Activated T-cell treated with anti-CD3 and anti-CD28 coated beads, Interleukin-2, amount 50 U/mL, for 24 hours (primary cell): ENCODE data around the gene FARS2.
"Not testable (repeated sequence)": the region's sequence is repeated elsewhere in the genome, so short reads cannot be mapped to it uniquely, and the experiment has no call there.

ENCODE experiments used
- DNase-seq: peaks from one replicate; pipeline ENCODE4 v3.0.0-alpha.2; 2020
- H3K27ac Mint-ChIP-seq: 2 replicates; pipeline ENCODE4 v1.8.0; 2020; ENCODE audit warnings: mild to moderate bottlenecking, mixed read lengths
- H3K27me3 Mint-ChIP-seq: 2 replicates; pipeline ENCODE4 v1.8.0; 2020; ENCODE audit warnings: mixed read lengths
- H3K36me3 Mint-ChIP-seq: 2 replicates; pipeline ENCODE4 v1.8.0; 2020; ENCODE audit warnings: low read depth, mixed read lengths
- H3K4me1 Mint-ChIP-seq: 2 replicates; pipeline ENCODE4 v1.8.0; 2020; ENCODE audit warnings: low read depth, mixed read lengths
- H3K4me3 Mint-ChIP-seq: 2 replicates; pipeline ENCODE4 v1.8.0; 2020; ENCODE audit warnings: mild to moderate bottlenecking, moderate library complexity, mixed read lengths
- H3K9me3 Mint-ChIP-seq: 2 replicates; pipeline ENCODE4 v1.8.0; 2020; ENCODE audit warnings: mixed read lengths

Gene FARS2

DNA sequence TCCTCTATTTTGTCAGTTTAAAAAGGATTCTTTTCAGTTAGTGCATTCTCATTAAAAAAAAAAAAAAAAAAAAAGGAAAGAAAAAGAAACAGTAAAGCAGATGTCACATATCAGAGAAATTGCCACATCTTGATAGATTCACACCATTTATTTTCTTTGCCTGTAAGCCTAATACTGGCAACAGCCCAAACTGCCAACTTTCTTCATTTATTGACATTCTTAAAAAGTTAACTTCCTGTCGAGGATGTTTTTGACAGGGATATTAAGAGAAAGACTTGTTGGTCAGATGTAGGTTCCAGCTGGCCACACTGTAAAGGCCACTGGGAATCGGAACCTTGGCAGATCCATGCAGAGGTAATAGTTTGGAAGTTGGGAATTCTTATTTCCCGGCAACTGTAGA lies 412.8 kb downstream of the FARS2 start:
- Mint-ChIP-seq H3K36me3 (peaks cover 9% of the 10 kb centered on the region), H3K4me1 (peaks cover 34% of the 10 kb centered on the region), H3K27me3 (no peaks in the 10 kb centered on the region), H3K27ac (no peak overlapping the region), H3K9me3 (no peaks in the 10 kb centered on the region), H3K4me3 (no peak overlapping the region)
- no peak for DNase-seq

- H3K4me1 Mint-ChIP-seq = peaks cover 35% of the 10 kb centered on the region
- H3K27ac Mint-ChIP-seq = no peak overlapping the region
- peaks cover 9% of the 10 kb centered on the region for H3K36me3 Mint-ChIP-seq
- H3K4me3 Mint-ChIP-seq = no peak overlapping the region
- H3K27me3 Mint-ChIP-seq = no peaks in the 10 kb centered on the region
- H3K9me3 Mint-ChIP-seq = no peaks in the 10 kb centered on the region
- no peak for DNase-seq
Observed at GRCh38 chr6:5674721-5675120, 413.4 kb downstream of the FARS2 start.

- Mint-ChIP-seq H3K36me3 (peaks cover 5% of the 10 kb centered on the region), H3K4me3 (no peak overlapping the region), H3K27ac (no peak overlapping the region), H3K27me3 (no peaks in the 10 kb centered on the region), H3K4me1 (peaks cover 28% of the 10 kb centered on the region), H3K9me3 (no peaks in the 10 kb centered on the region)
- DNase-seq = no peak
Observed at GRCh38 chr6:5676701-5677100, 415.4 kb downstream of the FARS2 start.

GRCh38 chr6:5677219-5678000 lies 416.1 kb downstream of the FARS2 start:
- H3K4me1 Mint-ChIP-seq = peaks cover 26% of the 10 kb centered on the region
- DNase-seq = no peak
- H3K27me3 Mint-ChIP-seq = no peaks in the 10 kb centered on the region
- H3K9me3 Mint-ChIP-seq = no peaks in the 10 kb centered on the region
- H3K4me3 Mint-ChIP-seq = no peak overlapping the region
- peaks cover 3% of the 10 kb centered on the region for H3K36me3 Mint-ChIP-seq
- no peak overlapping the region for H3K27ac Mint-ChIP-seq

- Mint-ChIP-seq H3K4me3 (no peak overlapping the region), H3K36me3 (peaks cover 13% of the 10 kb centered on the region), H3K27me3 (no peaks in the 10 kb centered on the region), H3K4me1 (peaks cover 22% of the 10 kb centered on the region), H3K9me3 (no peaks in the 10 kb centered on the region), H3K27ac (no peak overlapping the region)
- DNase-seq = no peak
Observed at GRCh38 chr6:5679270-5679669, 418.0 kb downstream of the FARS2 start.

DNA sequence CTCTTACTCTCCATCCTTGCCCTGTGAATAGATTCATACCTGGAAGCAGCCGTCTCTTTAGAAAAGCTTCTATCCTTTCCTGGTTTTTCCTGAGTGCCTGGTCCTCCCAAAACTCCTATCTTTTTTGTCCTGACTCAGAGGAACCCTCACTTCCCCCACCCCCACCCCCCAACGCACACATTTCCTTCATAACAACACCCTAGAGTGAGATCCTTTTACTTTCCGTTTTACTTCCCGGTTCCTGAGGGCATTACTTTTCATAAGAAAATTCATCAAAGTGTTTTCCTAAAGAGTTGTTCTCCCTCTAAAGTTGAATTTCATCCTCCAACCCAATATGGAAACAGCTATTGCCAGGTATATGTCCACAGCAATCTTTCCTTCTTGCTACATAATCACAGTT lies 418.4 kb downstream of the FARS2 start:
- no peak for DNase-seq
- no peak overlapping the region for H3K27ac Mint-ChIP-seq
- H3K4me1 Mint-ChIP-seq = peaks cover 22% of the 10 kb centered on the region
- H3K4me3 Mint-ChIP-seq = no peak overlapping the region
- no peaks in the 10 kb centered on the region for H3K27me3 Mint-ChIP-seq
- no peaks in the 10 kb centered on the region for H3K9me3 Mint-ChIP-seq
- peaks cover 18% of the 10 kb centered on the region for H3K36me3 Mint-ChIP-seq

DNA sequence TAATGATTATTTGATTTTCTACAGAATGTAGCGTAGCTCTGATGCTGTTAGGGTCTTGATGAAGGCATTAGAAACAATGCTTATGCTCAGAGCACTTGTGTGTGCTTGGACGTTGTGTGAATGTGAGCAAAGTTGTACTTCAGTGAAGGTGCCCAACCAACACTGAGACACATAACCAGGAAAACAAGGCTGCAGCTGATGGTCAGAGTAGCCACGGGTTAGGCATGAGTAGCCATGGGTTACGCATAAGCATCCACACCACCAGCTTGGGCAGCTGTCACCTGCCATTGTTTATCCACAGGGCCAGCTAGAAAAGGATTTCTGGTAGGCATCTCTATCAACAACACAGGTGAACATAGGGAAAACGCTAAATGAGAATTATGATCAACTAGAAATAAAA lies 418.8 kb downstream of the FARS2 start:
- Mint-ChIP-seq H3K27me3 (no peaks in the 10 kb centered on the region), H3K27ac (no peak overlapping the region)

DNA sequence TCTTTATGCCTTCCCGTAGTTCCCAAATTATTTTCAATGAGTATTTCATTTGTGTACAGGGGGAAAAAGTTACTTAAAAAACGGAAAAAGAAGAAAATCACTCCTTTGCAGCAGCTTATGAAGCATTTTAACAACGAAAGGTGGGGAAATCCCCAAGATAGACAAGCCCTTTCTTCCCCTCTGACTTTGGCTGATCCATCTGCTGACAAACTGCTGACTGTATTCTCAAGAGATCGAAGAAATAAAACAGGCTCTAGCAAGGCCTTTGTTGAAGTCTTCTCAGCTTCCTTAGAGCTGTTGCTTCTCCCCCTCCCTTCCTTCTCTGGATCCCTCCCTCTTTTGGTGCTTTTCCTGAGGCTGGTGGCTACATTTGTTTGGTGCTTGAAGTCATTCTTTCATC lies 420.2 kb downstream of the FARS2 start:
- Mint-ChIP-seq H3K27me3 (no peaks in the 10 kb centered on the region), H3K27ac (peak overlapping the region; percentile 35), H3K36me3 (peaks cover 26% of the 10 kb centered on the region), H3K4me1 (peaks cover 22% of the 10 kb centered on the region), H3K4me3 (no peak overlapping the region), H3K9me3 (no peaks in the 10 kb centered on the region)
- no peak for DNase-seq

More for the DNA sequence above, 418.8 kb downstream of the FARS2 start:
- Mint-ChIP-seq H3K36me3 (peaks cover 18% of the 10 kb centered on the region), H3K9me3 (no peaks in the 10 kb centered on the region), H3K4me1 (peaks cover 22% of the 10 kb centered on the region), H3K4me3 (no peak overlapping the region)
- no peak for DNase-seq

DNA sequence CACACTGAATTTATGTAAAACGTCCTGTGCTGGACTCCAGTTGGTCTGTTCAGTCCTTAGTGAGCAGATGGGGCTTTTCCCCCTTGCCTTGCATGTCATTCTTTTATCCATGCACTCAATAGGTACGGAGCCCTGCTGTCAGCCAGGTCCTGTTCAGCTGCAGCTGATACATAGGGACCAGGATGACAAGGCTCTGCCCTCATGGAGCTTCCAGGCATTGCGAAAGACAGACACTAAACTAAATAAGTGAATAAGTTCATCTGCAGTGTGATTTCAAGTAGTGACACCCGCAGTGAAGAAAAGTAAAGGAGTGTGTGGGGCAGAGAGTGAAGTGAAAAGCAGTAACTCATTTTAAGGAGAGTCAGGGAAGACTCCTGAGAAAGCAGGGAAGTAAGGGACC lies 421.2 kb downstream of the FARS2 start:
- H3K9me3 Mint-ChIP-seq = no peaks in the 10 kb centered on the region
- peaks cover 22% of the 10 kb centered on the region for H3K4me1 Mint-ChIP-seq
- no peak overlapping the region for H3K4me3 Mint-ChIP-seq
- H3K36me3 Mint-ChIP-seq = peaks cover 28% of the 10 kb centered on the region
- H3K27me3 Mint-ChIP-seq = no peaks in the 10 kb centered on the region
- no peak overlapping the region for H3K27ac Mint-ChIP-seq
- DNase-seq = no peak

- H3K27me3 Mint-ChIP-seq, DNase-seq, H3K9me3 Mint-ChIP-seq, H3K27ac Mint-ChIP-seq, H3K4me3 Mint-ChIP-seq: not testable (repeated sequence)
- Mint-ChIP-seq H3K4me1 (peaks cover 22% of the 10 kb centered on the region), H3K36me3 (peaks cover 33% of the 10 kb centered on the region)
Observed at GRCh38 chr6:5683747-5684146, 422.4 kb downstream of the FARS2 start.

GRCh38 chr6:5684320-5685053 lies 423.2 kb downstream of the FARS2 start:
- Mint-ChIP-seq H3K36me3 (peaks cover 33% of the 10 kb centered on the region), H3K27ac (no peak overlapping the region), H3K27me3 (no peaks in the 10 kb centered on the region), H3K4me3 (no peak overlapping the region), H3K9me3 (no peaks in the 10 kb centered on the region), H3K4me1 (peaks cover 17% of the 10 kb centered on the region)
- DNase-seq = no peak

- H3K27me3 Mint-ChIP-seq = no peaks in the 10 kb centered on the region
- H3K9me3 Mint-ChIP-seq = peaks cover 4% of the 10 kb centered on the region
- DNase-seq = no peak
- H3K4me1 Mint-ChIP-seq = peaks cover 15% of the 10 kb centered on the region
- no peak overlapping the region for H3K4me3 Mint-ChIP-seq
- no peak overlapping the region for H3K27ac Mint-ChIP-seq
- peaks cover 20% of the 10 kb centered on the region for H3K36me3 Mint-ChIP-seq
Observed at GRCh38 chr6:5693225-5694145, 432.2 kb downstream of the FARS2 start.

DNA sequence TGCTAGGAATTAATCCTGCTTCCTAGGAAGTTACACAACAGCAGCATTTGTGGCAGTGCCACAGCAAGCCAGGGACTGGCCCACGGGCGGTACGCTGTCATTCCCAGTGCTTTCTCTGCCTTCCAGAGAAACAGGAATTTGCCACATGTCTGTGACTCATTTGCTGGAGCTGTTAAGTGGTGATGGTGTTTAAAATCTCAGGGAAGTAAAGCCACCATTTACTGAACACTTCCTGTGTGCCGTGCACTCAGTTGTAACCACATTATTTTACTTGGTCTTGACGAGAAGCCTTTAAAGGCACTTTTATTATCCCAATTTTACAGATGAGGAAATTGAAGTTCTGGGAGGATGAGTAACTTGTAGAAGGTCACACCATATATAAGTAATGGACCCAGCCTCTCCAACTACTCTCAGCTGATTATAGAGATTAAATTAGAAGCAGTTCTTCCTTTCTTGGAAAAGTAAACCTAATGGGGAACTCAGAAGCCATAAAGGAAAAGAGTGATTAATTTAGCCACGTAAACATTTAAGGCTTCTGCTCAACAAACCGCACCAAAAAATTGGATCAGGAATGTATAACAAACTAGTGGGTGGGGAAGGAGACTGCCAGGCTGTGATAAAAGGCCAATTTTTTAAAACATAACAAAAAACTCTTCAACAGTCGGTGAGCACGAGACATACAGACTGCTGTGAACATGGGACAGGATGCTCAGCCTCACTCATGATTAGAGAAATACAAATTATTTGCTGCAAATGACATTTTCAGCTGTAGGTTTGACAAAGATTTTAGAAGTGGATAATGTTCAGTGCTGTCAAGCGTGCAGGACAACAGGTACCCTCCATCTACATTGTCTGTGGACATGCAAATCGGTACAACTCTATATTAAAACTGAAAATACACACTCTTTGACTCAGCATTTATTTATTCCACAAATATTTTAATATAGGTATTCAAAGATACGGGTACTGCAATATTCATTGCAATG lies 434.2 kb downstream of the FARS2 start:
- H3K36me3 Mint-ChIP-seq = peaks cover 18% of the 10 kb centered on the region
- H3K27me3 Mint-ChIP-seq = no peaks in the 10 kb centered on the region
- H3K27ac Mint-ChIP-seq = no peak overlapping the region
- H3K9me3 Mint-ChIP-seq = no peaks in the 10 kb centered on the region
- peaks cover 18% of the 10 kb centered on the region for H3K4me1 Mint-ChIP-seq
- DNase-seq = no peak
- H3K4me3 Mint-ChIP-seq = no peak overlapping the region
